GM20000 (cell line): Measurements from ENCODE around the gene CHRNB1.

ENCODE experiments used
- DNase-seq: peaks from one replicate; pipeline ENCODE4 v3.0.0; 2012; ENCODE audit warnings: low spot score
- TF ChIP-seq, protein P1 (sequence below): IDR thresholded peaks from 2 replicates; pipeline ENCODE4 v1.5.1; 2012; ENCODE audit warnings: mild to moderate bottlenecking, control low read depth; ENCODE audit errors: extremely low read depth, missing control alignments

The CHRNB1 gene

DNA sequence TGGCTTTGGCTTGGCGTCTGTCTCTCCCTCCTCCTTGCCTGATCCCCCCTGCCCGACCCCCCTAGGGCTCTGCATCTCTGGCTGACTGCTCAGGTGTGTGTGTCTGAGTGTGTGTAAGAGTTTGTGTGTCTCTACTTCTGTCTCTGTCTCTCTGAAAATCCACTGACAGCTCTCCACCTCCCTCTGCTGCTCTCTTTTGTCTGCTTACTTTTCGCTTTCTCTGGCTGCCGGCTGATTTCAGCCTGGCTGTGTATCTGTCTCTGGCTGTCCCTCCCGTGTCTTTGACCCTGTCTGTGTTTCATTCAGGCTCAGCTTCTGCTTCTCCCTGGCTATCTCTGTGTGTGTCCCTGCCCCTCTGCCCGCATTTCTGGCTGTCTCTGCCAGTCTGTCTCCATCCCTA lies 28.5 kb upstream of the CHRNB1 start:
- TF ChIP-seq, protein P1, sequence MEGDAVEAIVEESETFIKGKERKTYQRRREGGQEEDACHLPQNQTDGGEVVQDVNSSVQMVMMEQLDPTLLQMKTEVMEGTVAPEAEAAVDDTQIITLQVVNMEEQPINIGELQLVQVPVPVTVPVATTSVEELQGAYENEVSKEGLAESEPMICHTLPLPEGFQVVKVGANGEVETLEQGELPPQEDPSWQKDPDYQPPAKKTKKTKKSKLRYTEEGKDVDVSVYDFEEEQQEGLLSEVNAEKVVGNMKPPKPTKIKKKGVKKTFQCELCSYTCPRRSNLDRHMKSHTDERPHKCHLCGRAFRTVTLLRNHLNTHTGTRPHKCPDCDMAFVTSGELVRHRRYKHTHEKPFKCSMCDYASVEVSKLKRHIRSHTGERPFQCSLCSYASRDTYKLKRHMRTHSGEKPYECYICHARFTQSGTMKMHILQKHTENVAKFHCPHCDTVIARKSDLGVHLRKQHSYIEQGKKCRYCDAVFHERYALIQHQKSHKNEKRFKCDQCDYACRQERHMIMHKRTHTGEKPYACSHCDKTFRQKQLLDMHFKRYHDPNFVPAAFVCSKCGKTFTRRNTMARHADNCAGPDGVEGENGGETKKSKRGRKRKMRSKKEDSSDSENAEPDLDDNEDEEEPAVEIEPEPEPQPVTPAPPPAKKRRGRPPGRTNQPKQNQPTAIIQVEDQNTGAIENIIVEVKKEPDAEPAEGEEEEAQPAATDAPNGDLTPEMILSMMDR = no peak
- DNase-seq = no peak

DNA sequence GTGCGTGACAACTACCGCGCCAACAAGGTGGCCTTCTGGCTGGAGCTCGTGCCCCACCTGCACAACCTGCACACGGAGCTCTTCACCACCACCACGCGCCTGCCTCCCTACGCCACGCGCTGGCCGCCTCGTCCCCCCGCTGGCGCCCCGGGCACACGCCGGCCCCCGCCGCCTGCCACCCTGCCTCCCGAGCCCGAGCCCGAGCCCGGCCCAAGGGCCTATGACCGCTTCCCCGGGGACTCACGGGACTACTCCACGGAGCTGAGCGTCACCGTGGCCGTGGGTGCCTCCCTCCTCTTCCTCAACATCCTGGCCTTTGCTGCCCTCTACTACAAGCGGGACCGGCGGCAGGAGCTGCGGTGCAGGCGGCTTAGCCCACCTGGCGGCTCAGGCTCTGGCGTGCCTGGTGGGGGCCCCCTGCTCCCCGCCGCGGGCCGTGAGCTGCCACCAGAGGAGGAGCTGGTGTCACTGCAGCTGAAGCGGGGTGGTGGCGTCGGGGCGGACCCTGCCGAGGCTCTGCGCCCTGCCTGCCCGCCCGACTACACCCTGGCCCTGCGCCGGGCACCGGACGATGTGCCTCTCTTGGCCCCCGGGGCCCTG lies 27.7 kb upstream of the CHRNB1 start:
- no peak for DNase-seq
- TF ChIP-seq, protein P1 = no peak

DNA sequence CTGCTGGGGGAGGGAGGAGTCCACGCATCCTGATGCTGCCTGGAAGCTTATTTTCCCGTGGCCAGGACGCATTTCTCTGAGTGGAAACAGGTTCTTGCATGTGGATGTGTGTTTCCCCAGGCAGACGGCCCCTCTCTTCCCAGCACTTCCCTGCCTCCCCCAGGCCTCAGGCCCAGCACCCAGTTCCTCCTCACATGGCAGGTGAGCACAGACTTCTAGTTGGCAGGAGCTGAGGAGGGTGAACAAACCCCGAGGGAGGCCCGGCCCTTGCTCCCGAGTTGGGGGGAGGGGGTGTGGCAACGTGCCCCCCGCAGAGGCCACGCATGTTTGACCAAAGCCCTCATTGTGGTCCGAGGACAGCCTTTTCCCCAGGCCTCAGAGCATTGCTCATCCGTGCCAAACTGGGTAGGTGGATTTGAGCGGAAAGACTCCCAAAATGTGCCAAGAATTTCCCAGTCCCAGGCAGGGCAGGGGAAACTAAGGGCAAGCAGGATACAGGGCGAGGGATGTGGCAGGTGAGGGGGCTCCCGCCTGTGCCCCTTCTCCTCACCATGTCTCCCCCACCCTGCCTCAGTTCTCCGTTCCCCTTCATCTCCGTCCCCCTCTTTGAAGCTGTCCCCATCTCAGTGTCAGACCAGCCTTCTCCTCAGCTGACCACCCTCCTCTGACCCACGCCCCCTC lies 26.2 kb upstream of the CHRNB1 start:
- no peak for DNase-seq
- TF ChIP-seq, protein P1 = no peak

DNA sequence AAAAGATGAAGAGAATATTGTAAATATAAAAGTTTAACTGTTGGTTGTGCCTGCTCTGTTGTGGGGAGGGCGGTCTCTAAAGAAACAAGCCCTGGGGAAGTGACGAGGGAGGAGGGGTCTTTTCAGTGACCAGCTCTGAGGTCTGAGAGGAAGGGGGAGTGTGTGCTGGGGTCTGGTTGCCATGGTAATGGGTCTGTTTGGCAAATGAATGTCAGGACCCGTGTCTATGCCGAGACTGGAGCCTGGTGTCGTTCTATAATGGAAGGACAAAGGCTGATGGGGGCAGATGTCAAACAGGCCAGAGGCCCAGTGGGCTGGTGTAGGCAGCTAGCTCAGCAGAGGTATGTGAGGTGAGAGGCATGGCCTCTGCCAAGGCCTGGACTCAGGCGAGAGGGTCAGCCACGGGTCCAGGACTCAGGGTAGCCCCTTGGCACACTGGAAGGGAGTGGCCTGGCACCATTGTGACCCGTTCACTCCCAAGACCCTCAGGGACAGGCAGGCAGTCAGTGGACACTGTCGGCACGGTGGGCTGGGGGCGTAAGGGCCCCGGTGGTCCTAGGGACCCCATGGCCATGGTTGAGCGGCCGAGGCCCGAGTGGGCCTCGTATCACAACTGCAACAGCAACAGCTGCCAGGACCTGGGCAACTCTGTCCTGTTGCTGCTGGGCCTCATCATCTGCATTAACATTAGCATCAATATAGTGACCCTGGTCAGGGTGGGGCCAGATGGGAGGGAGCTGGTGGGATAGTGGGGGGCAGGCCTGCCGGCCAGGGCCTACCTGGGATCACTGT lies 24.8 kb upstream of the CHRNB1 start, which contains the start of gene SPEM1:
Gene SPEM1, plus strand, starts transcription at position 506 of the 792 bp plus-strand sequence. Its CDS starts 61 bp downstream, at position 567.
- TF ChIP-seq, protein P1 = no peak
- no peak for DNase-seq

DNA sequence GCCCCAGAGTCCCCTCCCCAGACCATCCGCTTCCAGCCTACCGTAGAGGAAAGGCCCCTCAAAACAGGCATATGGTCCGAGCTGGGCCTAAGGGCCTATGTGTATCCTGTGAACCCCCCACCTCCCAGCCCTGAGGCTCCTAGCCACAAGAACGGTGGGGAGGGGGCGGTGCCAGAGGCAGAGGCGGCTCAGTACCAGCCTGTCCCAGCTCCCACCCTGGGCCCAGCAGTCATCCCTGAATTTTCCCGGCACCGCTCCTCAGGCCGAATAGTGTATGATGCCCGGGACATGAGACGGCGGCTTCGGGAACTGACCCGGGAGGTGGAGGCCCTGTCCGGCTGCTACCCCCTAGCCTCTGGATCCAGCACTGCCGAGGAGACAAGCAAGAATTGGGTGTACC lies 23.7 kb upstream of the CHRNB1 start:
- TF ChIP-seq, protein P1 = no peak
- no peak for DNase-seq

DNA sequence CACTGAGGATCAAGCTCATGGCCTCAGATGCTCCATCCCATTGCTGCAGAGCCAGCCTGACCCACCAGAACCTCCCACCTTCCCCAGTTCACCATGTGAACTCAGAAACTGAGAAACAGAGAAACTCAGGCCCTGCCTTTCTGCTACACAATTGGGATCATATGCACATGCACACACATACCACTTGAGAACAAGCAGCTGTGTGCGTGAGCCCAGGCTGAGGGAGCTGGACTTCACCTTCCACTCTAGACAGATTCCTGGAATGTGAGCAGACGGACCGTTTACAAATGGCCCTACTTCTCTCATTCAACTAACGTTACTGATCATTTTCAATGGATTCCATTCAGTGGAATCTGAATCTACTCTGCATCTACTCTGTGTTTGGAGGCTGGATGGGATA lies 21.2 kb upstream of the CHRNB1 start:
- TF ChIP-seq, protein P1 = no peak
- no peak for DNase-seq

DNA sequence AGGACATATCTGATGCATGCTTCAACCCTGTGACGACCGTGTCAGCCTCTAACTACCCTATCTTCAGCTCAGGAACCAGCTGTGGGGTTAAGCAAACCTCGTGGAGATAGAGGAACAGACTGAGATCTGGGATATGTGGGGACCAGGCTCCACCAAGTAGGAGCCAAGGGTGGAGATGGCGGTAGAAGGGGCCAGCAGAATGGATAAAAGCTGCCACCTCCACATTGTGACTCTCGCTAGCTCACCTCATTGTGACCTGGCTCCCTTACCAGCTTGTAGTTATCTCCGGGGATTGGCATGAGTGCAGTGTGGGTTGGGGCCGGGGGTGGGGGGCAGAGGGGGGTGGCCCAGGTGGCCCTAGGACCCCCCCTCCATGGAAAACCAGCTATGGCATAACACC lies 19.5 kb upstream of the CHRNB1 start, which contains the start of gene SPEM2:
Gene SPEM2, plus strand, starts transcription at position 301 of the 400 bp plus-strand sequence. Its CDS starts 73 bp downstream, at position 374.
- TF ChIP-seq, protein P1 = no peak
- DNase-seq = no peak
